Dendritic cell treated with granulocyte-macrophage colony-stimulating factor and Interleukin-4, amounts not matched to agents 40 ng/mL and 50 ng/mL, for 4 days (primary cell): Measurements from ENCODE around the gene DNAJC21.
"Not testable (repeated sequence)": the region's sequence is repeated elsewhere in the genome, so short reads cannot be mapped to it uniquely, and the experiment has no call there.

Experiments
- H3K27ac Mint-ChIP-seq: one replicate; pipeline ENCODE4 v1.8.0; 2022; ENCODE audit warnings: mild to moderate bottlenecking, mixed read lengths
- H3K27me3 Mint-ChIP-seq: one replicate; pipeline ENCODE4 v1.8.0; 2022; ENCODE audit warnings: mild to moderate bottlenecking, mixed read lengths
- H3K36me3 Mint-ChIP-seq: one replicate; pipeline ENCODE4 v1.8.0; 2022; ENCODE audit warnings: low read depth, mixed read lengths
- H3K4me1 Mint-ChIP-seq: one replicate; pipeline ENCODE4 v1.8.0; 2022; ENCODE audit warnings: low read depth, mixed read lengths
- H3K4me3 Mint-ChIP-seq: one replicate; pipeline ENCODE4 v1.8.0; 2022; ENCODE audit warnings: mild to moderate bottlenecking, moderate library complexity, mixed read lengths
- H3K9me3 Mint-ChIP-seq: one replicate; pipeline ENCODE4 v1.8.0; 2022; ENCODE audit warnings: mixed read lengths
- intact Hi-C: fragments of 100-400 bp; cut with micrococcal nuclease; formaldehyde crosslinking; loops from one replicate; pipeline ENCODE4 v1.15.0; 2022

The DNAJC21 gene

GRCh38 chr5:34929720-34930461 is 532 bp downstream of the DNAJC21 start:
- H3K27ac Mint-ChIP-seq = peak overlapping the region; percentile 95
- peak overlapping the region; percentile 92 for H3K4me3 Mint-ChIP-seq
- peaks cover 42% of the 10 kb centered on the region for H3K36me3 Mint-ChIP-seq
- intact Hi-C loops = loop anchor here (1.0 to 10.0 kb wide), 4 partner anchors 15 to 1488 kb away; partner anchors contain the start of genes AMACR, BRIX1, LMBRD2 and RAD1
- no peaks in the 10 kb centered on the region for H3K27me3 Mint-ChIP-seq
- no peaks in the 10 kb centered on the region for H3K9me3 Mint-ChIP-seq
- peaks cover 20% of the 10 kb centered on the region for H3K4me1 Mint-ChIP-seq

DNA sequence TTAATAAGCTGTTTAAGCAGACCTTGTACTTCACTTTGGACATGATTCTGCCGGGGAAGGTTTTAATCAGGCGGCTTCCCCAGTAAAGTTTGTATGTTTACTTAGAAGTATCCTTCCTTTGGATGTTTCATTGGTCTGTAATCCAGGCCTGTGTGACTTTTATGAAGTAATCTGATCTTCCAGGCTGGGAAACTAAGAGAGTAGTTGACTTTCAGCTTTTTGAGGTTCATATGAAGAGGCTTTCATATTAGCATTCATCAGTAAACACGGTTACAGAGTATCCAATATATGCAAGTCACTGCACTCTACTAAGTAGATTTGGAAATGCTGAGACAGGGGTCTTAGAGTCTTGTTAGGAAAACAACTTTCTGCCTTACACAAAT is 1.1 kb downstream of the DNAJC21 start:
- peak overlapping the region; percentile 92 for H3K4me3 Mint-ChIP-seq
- peaks cover 20% of the 10 kb centered on the region for H3K4me1 Mint-ChIP-seq
- peaks cover 36% of the 10 kb centered on the region for H3K36me3 Mint-ChIP-seq
- H3K27me3 Mint-ChIP-seq = no peaks in the 10 kb centered on the region
- no peaks in the 10 kb centered on the region for H3K9me3 Mint-ChIP-seq
- H3K27ac Mint-ChIP-seq = peak overlapping the region; percentile 95
- intact Hi-C loops = loop anchor here (5.0 kb wide), 2 partner anchors 923 to 1488 kb away; partner anchors contain the start of genes AMACR and TARS1

- Mint-ChIP-seq H3K27ac (no peak overlapping the region), H3K4me1 (peaks cover 20% of the 10 kb centered on the region), H3K4me3 (peak overlapping the region; percentile 92), H3K27me3 (no peaks in the 10 kb centered on the region), H3K9me3 (no peaks in the 10 kb centered on the region), H3K36me3 (peaks cover 35% of the 10 kb centered on the region)
- intact Hi-C loops = loop anchor here (5.0 kb wide), 2 partner anchors 924 to 1489 kb away; partner anchors contain the start of genes AMACR and TARS1
Observed at GRCh38 chr5:34930870-34931269, 1.5 kb downstream of the DNAJC21 start.

- intact Hi-C loops = loop anchor here (5.0 kb wide), 2 partner anchors 926 to 1491 kb away; partner anchors contain the start of genes AMACR and TARS1
- no peaks in the 10 kb centered on the region for H3K27me3 Mint-ChIP-seq
- H3K4me3 Mint-ChIP-seq = no peak overlapping the region
- peaks cover 19% of the 10 kb centered on the region for H3K4me1 Mint-ChIP-seq
- H3K9me3 Mint-ChIP-seq = no peaks in the 10 kb centered on the region
- no peak overlapping the region for H3K27ac Mint-ChIP-seq
- H3K36me3 Mint-ChIP-seq = peaks cover 46% of the 10 kb centered on the region
Observed at GRCh38 chr5:34932947-34933346, 3.6 kb downstream of the DNAJC21 start.

- intact Hi-C loops = no loop called here
- no peak overlapping the region for H3K27ac Mint-ChIP-seq
- no peak overlapping the region for H3K4me3 Mint-ChIP-seq
- no peaks in the 10 kb centered on the region for H3K9me3 Mint-ChIP-seq
- H3K4me1 Mint-ChIP-seq = no peaks in the 10 kb centered on the region
- peaks cover 88% of the 10 kb centered on the region for H3K36me3 Mint-ChIP-seq
- no peaks in the 10 kb centered on the region for H3K27me3 Mint-ChIP-seq
Observed at GRCh38 chr5:34941936-34942335, 12.6 kb downstream of the DNAJC21 start.

GRCh38 chr5:34944044-34944443 is 14.7 kb downstream of the DNAJC21 start:
- no peaks in the 10 kb centered on the region for H3K27me3 Mint-ChIP-seq
- no peak overlapping the region for H3K27ac Mint-ChIP-seq

GRCh38 chr5:34944460-34945047 is 15.2 kb downstream of the DNAJC21 start:
- H3K27ac Mint-ChIP-seq = no peak overlapping the region
- intact Hi-C loops = no loop called here
- no peaks in the 10 kb centered on the region for H3K27me3 Mint-ChIP-seq
- no peak overlapping the region for H3K4me3 Mint-ChIP-seq
- H3K4me1 Mint-ChIP-seq = no peaks in the 10 kb centered on the region
- peaks cover 88% of the 10 kb centered on the region for H3K36me3 Mint-ChIP-seq
- H3K9me3 Mint-ChIP-seq = no peaks in the 10 kb centered on the region

More at GRCh38 chr5:34944044-34944443, 14.7 kb downstream of the DNAJC21 start:
- Mint-ChIP-seq H3K9me3 (no peaks in the 10 kb centered on the region), H3K36me3 (peaks cover 88% of the 10 kb centered on the region), H3K4me3 (no peak overlapping the region), H3K4me1 (no peaks in the 10 kb centered on the region)
- intact Hi-C loops = no loop called here

- Mint-ChIP-seq H3K27me3 (no peaks in the 10 kb centered on the region), H3K36me3 (peaks cover 47% of the 10 kb centered on the region), H3K9me3 (no peaks in the 10 kb centered on the region), H3K4me3 (no peak overlapping the region), H3K27ac (no peak overlapping the region), H3K4me1 (peaks cover 5% of the 10 kb centered on the region)
- intact Hi-C loops = no loop called here
Observed at GRCh38 chr5:34957321-34957720, 28.0 kb downstream of the DNAJC21 start.

DNA sequence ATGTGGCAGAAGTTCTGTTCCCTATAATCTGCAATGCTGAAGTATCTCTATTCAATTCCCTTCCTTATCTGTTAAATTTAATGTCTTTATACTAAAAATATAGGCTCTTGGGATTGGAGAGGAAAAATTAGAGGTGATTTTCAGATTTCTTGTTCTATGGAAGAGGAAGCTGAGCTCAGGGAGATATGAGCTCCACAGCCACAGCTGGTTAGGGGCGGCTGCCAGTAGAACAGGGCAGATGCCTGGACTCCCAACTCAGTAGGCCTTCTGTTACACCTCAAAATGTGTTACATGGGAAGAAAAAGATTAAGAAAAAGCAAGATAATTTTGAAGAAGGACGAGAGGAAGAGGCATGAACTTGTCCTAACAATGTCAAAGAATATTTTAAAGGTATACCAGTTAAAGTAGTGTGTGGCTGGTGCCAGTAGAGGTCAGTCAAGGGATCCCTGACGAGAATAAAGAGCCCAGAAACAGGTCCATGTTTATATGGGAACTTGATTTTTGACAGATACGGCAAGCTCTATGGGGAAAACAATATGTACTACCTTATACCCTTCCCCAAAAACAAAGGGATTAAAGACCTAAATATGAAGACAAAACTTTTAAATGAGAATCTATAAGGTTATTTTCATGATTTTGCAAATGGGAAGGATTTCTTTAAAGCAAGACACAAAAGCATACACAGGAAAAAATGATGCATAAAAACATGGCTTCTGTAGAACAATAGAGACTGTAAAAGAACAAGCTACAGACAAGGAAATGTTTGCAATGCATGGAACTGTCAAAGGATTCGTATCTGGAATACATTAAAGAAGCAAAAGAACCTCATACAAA is 28.7 kb downstream of the DNAJC21 start:
- Mint-ChIP-seq H3K9me3 (no peaks in the 10 kb centered on the region), H3K27ac (peak overlapping the region; percentile 23), H3K4me3 (no peak overlapping the region), H3K27me3 (no peaks in the 10 kb centered on the region), H3K4me1 (peaks cover 5% of the 10 kb centered on the region), H3K36me3 (peaks cover 40% of the 10 kb centered on the region)
- intact Hi-C loops = no loop called here

GRCh38 chr5:34959323-34959722 is 30.0 kb downstream of the DNAJC21 start:
- Mint-ChIP-seq H3K4me1 (peaks cover 5% of the 10 kb centered on the region), H3K27ac (no peak overlapping the region)
- intact Hi-C loops = no loop called here

GRCh38 chr5:34967540-34967939 is 38.2 kb downstream of the DNAJC21 start:
- peaks cover 22% of the 10 kb centered on the region for H3K9me3 Mint-ChIP-seq
- no peaks in the 10 kb centered on the region for H3K27me3 Mint-ChIP-seq
- intact Hi-C loops = no loop called here
- H3K4me3 Mint-ChIP-seq = no peak overlapping the region
- H3K27ac Mint-ChIP-seq = no peak overlapping the region
- H3K36me3 Mint-ChIP-seq = peaks cover 12% of the 10 kb centered on the region
- no peaks in the 10 kb centered on the region for H3K4me1 Mint-ChIP-seq

More at GRCh38 chr5:34959323-34959722, 30.0 kb downstream of the DNAJC21 start:
- Mint-ChIP-seq H3K36me3 (peaks cover 27% of the 10 kb centered on the region), H3K27me3 (no peaks in the 10 kb centered on the region), H3K9me3 (no peaks in the 10 kb centered on the region), H3K4me3 (no peak overlapping the region)

GRCh38 chr5:34968258-34968657 is 38.9 kb downstream of the DNAJC21 start:
- Mint-ChIP-seq H3K4me3 (no peak overlapping the region), H3K27me3 (no peaks in the 10 kb centered on the region), H3K36me3 (peaks cover 12% of the 10 kb centered on the region), H3K9me3 (peaks cover 22% of the 10 kb centered on the region), H3K4me1 (no peaks in the 10 kb centered on the region), H3K27ac (no peak overlapping the region)
- intact Hi-C loops = no loop called here

DNA sequence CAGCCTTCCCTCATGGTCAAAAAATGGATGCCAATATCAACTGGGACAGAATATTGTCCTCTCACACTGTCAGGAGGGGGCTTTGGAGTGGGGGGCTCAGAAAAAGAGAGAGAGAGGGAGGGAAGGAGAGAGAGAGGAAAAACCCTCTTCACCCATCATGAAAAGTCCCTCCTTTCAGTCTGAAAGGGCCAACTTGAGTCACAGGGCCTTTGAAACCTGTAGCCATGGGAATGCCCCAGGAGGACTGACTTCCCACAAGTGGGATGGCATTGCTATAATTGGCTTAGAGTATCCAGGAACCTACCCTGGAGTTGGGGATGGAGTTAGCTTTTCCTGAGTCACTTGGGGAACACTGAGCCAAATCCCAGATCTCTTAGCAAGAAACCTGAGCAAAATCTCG is 41.2 kb downstream of the DNAJC21 start:
- H3K27me3 Mint-ChIP-seq = peaks cover under 1% of the 10 kb centered on the region
- no peak overlapping the region for H3K4me3 Mint-ChIP-seq
- intact Hi-C loops = no loop called here
- H3K9me3 Mint-ChIP-seq = peaks cover 13% of the 10 kb centered on the region
- peaks cover 5% of the 10 kb centered on the region for H3K36me3 Mint-ChIP-seq
- no peaks in the 10 kb centered on the region for H3K4me1 Mint-ChIP-seq
- H3K27ac Mint-ChIP-seq = no peak overlapping the region

- H3K4me1 Mint-ChIP-seq, H3K36me3 Mint-ChIP-seq, H3K4me3 Mint-ChIP-seq, H3K9me3 Mint-ChIP-seq, intact Hi-C loops, H3K27ac Mint-ChIP-seq, H3K27me3 Mint-ChIP-seq: not testable (repeated sequence)
Observed at GRCh38 chr5:34971655-34972054, 42.3 kb downstream of the DNAJC21 start.
